ENCODE results near the gene CARMIL1.

- TF ChIP-seq CTCF (conservative IDR thresholded peaks at IDR 0.05; ENCODE audit: low read length) (no peak), EZH2phosphoT487 (IDR thresholded peaks at IDR 0.05; ENCODE audit: borderline replicate concordance) (no peak)
Measured at GRCh38 chr6:25232479-25232878, 46.7 kb upstream of the CARMIL1 start.
